ENCODE data around the gene SLC47A1. TPM values are rescaled to one million over a fixed set of nuclear protein-coding genes. Genes with fewer than 3 reads are reported as not detected.

Gene SLC47A1
- total and polyA plus RNA-seq, 12 donors: 0.62 to 20.3 (median 6.7) TPM

DNA sequence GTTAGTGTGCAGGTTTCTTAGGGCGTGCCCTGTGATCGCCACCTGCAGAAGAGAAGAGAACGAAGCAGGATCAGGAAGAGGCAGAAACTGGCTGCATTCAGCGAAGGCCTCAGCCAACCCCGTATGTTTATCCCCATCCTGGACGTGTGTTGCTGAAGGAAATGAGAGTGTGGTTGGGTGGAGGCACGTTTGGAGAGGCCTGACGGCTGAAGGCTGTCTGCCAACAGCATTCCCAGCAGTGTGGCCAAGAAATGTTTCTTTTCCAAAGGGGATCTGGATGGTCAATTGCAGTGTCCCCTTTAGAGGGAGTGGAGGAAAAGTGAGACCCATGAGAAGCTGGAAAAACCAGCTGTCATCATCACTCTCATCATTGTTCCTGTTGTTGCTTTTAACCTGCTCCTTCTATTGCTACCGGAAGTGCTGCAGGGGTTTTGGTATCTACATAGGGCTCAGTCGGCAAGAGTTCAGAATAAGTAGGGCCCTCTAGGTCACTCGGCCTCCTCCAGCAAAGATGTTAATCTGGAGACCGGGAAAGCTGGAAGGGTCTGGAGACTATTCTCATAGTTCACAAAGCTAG, 46.5 kb upstream of the SLC47A1 start:
- H3K4me1 ChIP-seq: peaks cover 0 to 8% (median 0%) of the 10 kb centered on the region in 9 donors
- H3K9me3 ChIP-seq: no peaks in the 10 kb centered on the region

DNA sequence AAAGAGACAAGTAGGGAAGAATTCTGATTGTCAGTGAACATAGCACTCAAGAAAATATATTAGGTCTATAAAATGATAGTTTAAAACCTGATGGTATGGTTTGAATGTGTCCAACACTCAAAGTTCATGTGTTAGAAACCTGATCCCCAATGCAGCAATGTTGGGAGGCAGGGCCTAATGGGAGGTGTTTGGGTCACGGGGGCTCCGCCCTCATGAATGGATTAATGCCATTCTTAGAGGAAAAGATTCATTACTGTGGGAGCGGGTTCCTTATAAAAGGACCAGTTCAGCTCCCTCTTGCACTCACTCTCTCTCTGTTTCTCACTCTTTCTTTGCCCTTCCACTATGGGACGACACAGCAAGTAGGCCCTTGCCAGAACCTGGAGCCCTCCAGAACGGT, 41.5 kb upstream of the SLC47A1 start:
- H3K9me3 ChIP-seq: no peaks in the 10 kb centered on the region
- H3K36me3 ChIP-seq: no peaks in the 10 kb centered on the region
- intact Hi-C loops (cut with DNase I): loop anchor here in 1 of 10 donors (10.0 kb wide), 1 partner anchor 63 kb away; no protein-coding TSS in a partner anchor
- no peak overlapping the region for H3K4me3 ChIP-seq
- no peak for DNase-seq
- peaks cover 0 to 3% (median 0%) of the 10 kb centered on the region in 9 donors for H3K4me1 ChIP-seq
- TF ChIP-seq, protein P1, sequence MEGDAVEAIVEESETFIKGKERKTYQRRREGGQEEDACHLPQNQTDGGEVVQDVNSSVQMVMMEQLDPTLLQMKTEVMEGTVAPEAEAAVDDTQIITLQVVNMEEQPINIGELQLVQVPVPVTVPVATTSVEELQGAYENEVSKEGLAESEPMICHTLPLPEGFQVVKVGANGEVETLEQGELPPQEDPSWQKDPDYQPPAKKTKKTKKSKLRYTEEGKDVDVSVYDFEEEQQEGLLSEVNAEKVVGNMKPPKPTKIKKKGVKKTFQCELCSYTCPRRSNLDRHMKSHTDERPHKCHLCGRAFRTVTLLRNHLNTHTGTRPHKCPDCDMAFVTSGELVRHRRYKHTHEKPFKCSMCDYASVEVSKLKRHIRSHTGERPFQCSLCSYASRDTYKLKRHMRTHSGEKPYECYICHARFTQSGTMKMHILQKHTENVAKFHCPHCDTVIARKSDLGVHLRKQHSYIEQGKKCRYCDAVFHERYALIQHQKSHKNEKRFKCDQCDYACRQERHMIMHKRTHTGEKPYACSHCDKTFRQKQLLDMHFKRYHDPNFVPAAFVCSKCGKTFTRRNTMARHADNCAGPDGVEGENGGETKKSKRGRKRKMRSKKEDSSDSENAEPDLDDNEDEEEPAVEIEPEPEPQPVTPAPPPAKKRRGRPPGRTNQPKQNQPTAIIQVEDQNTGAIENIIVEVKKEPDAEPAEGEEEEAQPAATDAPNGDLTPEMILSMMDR (IDR thresholded peaks at IDR 0.05): no peak
- no peak for ATAC-seq
- 88 to 94% methylated on average over 5 of the region's 5 CpGs for WGBS, 2 donors
- no peak overlapping the region for H3K27ac ChIP-seq
- no peaks in the 10 kb centered on the region for H3K27me3 ChIP-seq

More for the DNA sequence above, 46.5 kb upstream of the SLC47A1 start:
- Histone ChIP-seq H3K27me3 (no peaks in the 10 kb centered on the region), H3K27ac (no peak overlapping the region), H3K36me3 (no peaks in the 10 kb centered on the region), H3K4me3 (no peak overlapping the region)
- 58 to 60% methylated on average over 12 of the region's 12 CpGs for WGBS, 2 donors
- DNase-seq (no peak), ATAC-seq (peak in 4 of 8 donors; percentile 49 to 71 (median 64))
- intact Hi-C loops (cut with DNase I): loop anchor here in 1 of 10 donors (10.0 kb wide), 1 partner anchor 58 kb away; no protein-coding TSS in a partner anchor
- TF ChIP-seq, protein P1 (IDR thresholded peaks at IDR 0.05): no peak

DNA sequence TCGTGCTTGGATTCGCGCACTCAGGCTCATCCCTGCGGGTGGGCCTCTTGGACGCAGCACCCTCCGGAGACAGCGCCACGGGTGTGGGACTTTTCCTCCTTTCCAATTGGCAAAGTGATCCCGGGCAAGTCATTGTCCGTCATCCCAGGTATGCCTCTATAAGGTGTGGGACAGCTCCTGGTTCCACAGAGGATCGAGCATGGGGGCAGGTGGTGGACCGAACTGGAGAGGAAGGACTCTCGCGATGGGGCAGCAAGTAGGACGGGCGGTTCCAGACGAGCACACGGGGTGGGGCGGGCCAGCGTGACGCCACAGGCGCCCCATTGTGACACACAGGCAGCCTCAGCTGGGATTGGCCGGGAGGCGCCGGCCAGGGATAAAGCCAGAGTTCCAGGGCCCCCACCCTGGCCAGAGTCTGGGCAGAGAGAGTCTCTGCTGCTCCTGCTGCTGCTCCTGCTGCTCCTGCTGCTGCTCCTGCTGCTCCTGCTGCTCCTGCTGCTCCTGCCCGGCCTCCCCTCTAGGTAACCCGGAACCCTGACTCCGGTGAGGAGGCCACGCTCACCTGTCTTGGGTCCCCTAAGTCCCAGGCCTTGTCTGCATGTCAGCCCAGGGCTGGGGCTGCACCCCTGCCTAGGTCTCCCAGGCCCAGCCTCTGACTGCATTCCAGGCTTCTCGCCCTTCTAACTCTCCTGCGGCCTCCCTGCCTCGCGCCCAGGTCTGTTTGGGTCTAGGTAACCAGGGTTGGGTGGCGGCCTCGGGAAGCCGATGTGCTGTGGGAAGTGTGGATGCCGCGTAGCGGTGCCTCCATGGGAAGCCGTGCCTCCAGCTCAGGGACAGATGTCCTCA, 38.5 kb upstream of the SLC47A1 start:
- peak in 1 of 8 donors; percentile 38 for ATAC-seq
- WGBS, 2 donors: 93% methylated on average over 40 of the region's 40 CpGs
- intact Hi-C loops (cut with DNase I): loop anchor here in 1 of 10 donors (10.0 kb wide), 1 partner anchor 60 kb away; no protein-coding TSS in a partner anchor

More for the DNA sequence above, 38.5 kb upstream of the SLC47A1 start:
- H3K27me3 ChIP-seq: no peaks in the 10 kb centered on the region
- no peak overlapping the region for H3K4me3 ChIP-seq
- H3K4me1 ChIP-seq: no peaks in the 10 kb centered on the region
- no peaks in the 10 kb centered on the region for H3K9me3 ChIP-seq
- TF ChIP-seq, protein P1 (IDR thresholded peaks at IDR 0.05): no peak
- H3K36me3 ChIP-seq: no peaks in the 10 kb centered on the region
- no peak for DNase-seq
- H3K27ac ChIP-seq: no peak overlapping the region
